PC-9 (cell line): ENCODE measurements around the gene CSNK1D. TPM values are rescaled to one million over a fixed set of nuclear protein-coding genes. Genes with fewer than 3 reads are reported as not detected.
A peak's percentile ranks its signal among the peaks of the same experiment; 100 is the strongest.

Source experiments
- BruUV-seq: library from RNA; stranded (reverse); fragments of 400-500 nt; replicated peaks from 2 replicates; lab custom pipeline; 2021; lab: Mats Ljungman, UMichigan
- CTCF ChIA-PET: fragments of 300-600 bp; sonication (Branson Sonifier 250); formaldehyde crosslinking; loops from one replicate; lab custom pipeline; 2022; ENCODE audit warnings: antibody characterized with exemption; lab: Charles Lee
- POLR2A ChIA-PET: fragments of 300-600 bp; sonication (Branson Sonifier 250); formaldehyde crosslinking; loops from one replicate; lab custom pipeline; 2022; ENCODE audit warnings: antibody characterized with exemption; ENCODE audit not compliant: unreplicated experiment; lab: Charles Lee
- DNase-seq, 2 experiments: peaks; one replicate each; pipeline versions ENCODE4 v3.0.0 to v3.0.0-alpha.2; 2015 to 2022; ENCODE audit warnings: mixed read lengths in 1 of 2
- H2AFZ ChIP-seq: fragments of 200-600 bp; sonication (generic); 2 replicates; pipeline ENCODE4 v1.8.1; 2017; ENCODE audit warnings: antibody characterized with exemption
- H3F3A ChIP-seq: fragments of 200-600 bp; sonication (generic); 2 replicates; pipeline ENCODE4 v1.8.1; 2017; ENCODE audit warnings: antibody characterized with exemption, mild to moderate bottlenecking, low read depth; ENCODE audit not compliant: insufficient read depth
- H3K27ac ChIP-seq: fragments of 200-600 bp; sonication (generic); 2 replicates; pipeline ENCODE4 v1.6.1; 2016; ENCODE audit warnings: mixed run types
- H3K27me3 ChIP-seq: fragments of 200-600 bp; sonication (generic); 2 replicates; pipeline ENCODE4 v1.6.1; 2016; ENCODE audit warnings: low read depth, mixed run types; ENCODE audit not compliant: insufficient read depth
- H3K36me3 ChIP-seq: fragments of 200-600 bp; sonication (generic); 2 replicates; pipeline ENCODE4 v1.6.1; 2016; ENCODE audit warnings: low read depth, mixed run types
- H3K4me1 ChIP-seq: fragments of 200-600 bp; sonication (generic); replicated peaks from 2 replicates; pipeline ENCODE4 v1.6.1; 2016; ENCODE audit warnings: mixed run types; ENCODE audit not compliant: insufficient read depth
- H3K4me2 ChIP-seq: fragments of 200-600 bp; sonication (generic); 2 replicates; pipeline ENCODE4 v1.6.1; 2017; ENCODE audit warnings: mixed run types
- H3K4me3 ChIP-seq: fragments of 200-600 bp; sonication (generic); 2 replicates; pipeline ENCODE4 v1.6.1; 2016; ENCODE audit warnings: mixed run types
- H3K79me2 ChIP-seq: fragments of 200-600 bp; sonication (generic); 2 replicates; pipeline ENCODE4 v1.6.1; 2017; ENCODE audit warnings: low read depth, mixed run types
- H3K9me2 ChIP-seq: fragments of 200-600 bp; sonication (generic); 2 replicates; pipeline ENCODE4 v1.8.1; 2017; ENCODE audit warnings: mild to moderate bottlenecking; ENCODE audit not compliant: insufficient read depth
- H3K9me3 ChIP-seq: fragments of 200-600 bp; sonication (generic); 2 replicates; pipeline ENCODE4 v1.8.1; 2016; ENCODE audit warnings: low read depth; ENCODE audit not compliant: insufficient read depth
- H4K20me1 ChIP-seq: fragments of 200-600 bp; sonication (generic); 2 replicates; pipeline ENCODE4 v1.8.1; 2017; ENCODE audit not compliant: insufficient read depth
- EZH2 ChIP-seq: fragments of 200-600 bp; sonication (generic); IDR thresholded peaks from 2 replicates; pipeline ENCODE4 v1.8.0; 2017; ENCODE audit warnings: antibody characterized with exemption, low read depth
- intact Hi-C: fragments of 100-400 bp; cut with micrococcal nuclease; formaldehyde crosslinking; loops from one replicate; pipeline ENCODE4 v1.10.0; 2022; ENCODE audit not compliant: unreplicated experiment
- total RNA-seq: library from RNA; stranded (reverse); gene quantifications from 2 replicates; pipeline ENCODE4 v1.2.3, GENCODE V29; 2021
- TF ChIP-seq, protein P1 (sequence below): fragments of 200-600 bp; sonication (generic); conservative IDR thresholded peaks from 2 replicates; pipeline ENCODE4 v1.6.1; 2017; ENCODE audit warnings: mixed run types, antibody characterized with exemption, mild to moderate bottlenecking, moderate library complexity

The CSNK1D gene
- total RNA-seq, 1 experiment from 2014 or later = 181 TPM

DNA sequence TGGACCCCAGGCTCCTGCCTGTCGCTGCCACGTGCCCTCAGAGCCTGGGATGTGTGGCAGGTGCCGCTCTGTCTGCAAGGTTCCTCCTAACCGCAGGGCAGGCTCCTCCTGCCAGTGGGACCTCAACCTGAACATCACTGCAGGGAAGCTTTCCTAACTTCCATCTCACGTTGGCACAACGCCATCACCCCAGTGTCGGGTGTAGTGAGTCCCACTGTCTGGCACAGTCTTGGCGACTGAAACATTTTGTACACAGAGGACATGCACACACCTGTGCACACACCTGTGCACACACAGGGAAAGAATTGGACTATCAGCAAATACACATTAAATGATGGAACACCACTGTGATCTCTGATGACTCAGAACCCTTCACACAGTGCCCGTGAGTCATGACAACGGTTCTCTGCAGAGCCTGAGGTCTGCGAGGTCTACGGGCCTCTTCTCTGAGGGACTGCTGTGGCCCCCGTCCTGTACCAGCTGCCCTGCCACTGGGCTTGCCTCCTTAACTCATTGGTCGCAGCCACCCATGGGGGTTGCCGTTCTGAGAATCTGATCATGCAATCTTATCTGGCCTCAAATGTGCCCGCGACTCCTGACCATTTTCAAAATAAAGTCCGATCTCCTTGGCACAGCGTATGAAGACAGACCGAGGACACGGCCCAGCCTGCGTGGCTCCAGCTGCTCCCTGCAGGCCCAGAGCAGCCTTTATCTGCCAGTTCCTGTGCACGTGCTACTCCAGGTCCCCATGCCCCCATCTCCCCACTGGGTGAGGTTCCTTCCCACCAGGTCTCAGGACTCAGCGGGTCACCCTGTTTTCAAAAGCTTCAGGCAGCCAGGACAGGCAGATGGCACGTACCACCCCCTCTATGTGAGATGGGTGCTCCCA lies 68.4 kb downstream of the CSNK1D start:
- POLR2A ChIA-PET = interaction anchor here (0.6 kb wide), 2 partner anchors 128 to 129 kb away, joined by 3 to 6 read pairs; partner anchors contain the start of gene SECTM1
- peak; percentile 40 to 72 for DNase-seq
- Histone ChIP-seq H3K79me2 (0 out of 2 replicates have a peak, but pooled peaks cover 4% of the 10 kb centered on the region), H3K4me2 (peak overlapping the region; percentile 66), H3K27ac (peak overlapping the region; percentile 82), H4K20me1 (no peaks in the 10 kb centered on the region), H3K27me3 (no peaks in the 10 kb centered on the region), H3K9me3 (no peaks in the 10 kb centered on the region), H3K36me3 (no peaks in the 10 kb centered on the region), H3K4me1 (peaks cover 28% of the 10 kb centered on the region), H3F3A (peaks cover 28% of the 10 kb centered on the region), H3K4me3 (peak overlapping the region; percentile 13; the same call in 1 of the 2 replicates), H2AFZ (no peak overlapping the region), H3K9me2 (no peaks in the 10 kb centered on the region)
- CTCF ChIA-PET = interaction anchor here (1.2 kb wide), 1 partner anchor 29 kb away, joined by 8 read pairs; no protein-coding TSS in a partner anchor
- TF ChIP-seq EZH2 = no peak
- TF ChIP-seq, protein P1, sequence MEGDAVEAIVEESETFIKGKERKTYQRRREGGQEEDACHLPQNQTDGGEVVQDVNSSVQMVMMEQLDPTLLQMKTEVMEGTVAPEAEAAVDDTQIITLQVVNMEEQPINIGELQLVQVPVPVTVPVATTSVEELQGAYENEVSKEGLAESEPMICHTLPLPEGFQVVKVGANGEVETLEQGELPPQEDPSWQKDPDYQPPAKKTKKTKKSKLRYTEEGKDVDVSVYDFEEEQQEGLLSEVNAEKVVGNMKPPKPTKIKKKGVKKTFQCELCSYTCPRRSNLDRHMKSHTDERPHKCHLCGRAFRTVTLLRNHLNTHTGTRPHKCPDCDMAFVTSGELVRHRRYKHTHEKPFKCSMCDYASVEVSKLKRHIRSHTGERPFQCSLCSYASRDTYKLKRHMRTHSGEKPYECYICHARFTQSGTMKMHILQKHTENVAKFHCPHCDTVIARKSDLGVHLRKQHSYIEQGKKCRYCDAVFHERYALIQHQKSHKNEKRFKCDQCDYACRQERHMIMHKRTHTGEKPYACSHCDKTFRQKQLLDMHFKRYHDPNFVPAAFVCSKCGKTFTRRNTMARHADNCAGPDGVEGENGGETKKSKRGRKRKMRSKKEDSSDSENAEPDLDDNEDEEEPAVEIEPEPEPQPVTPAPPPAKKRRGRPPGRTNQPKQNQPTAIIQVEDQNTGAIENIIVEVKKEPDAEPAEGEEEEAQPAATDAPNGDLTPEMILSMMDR = no peak
- BruUV-seq = no TSS peak
- intact Hi-C loops = loop anchor here (5.0 kb wide), 1 partner anchor 37 kb away; no protein-coding TSS in a partner anchor

DNA sequence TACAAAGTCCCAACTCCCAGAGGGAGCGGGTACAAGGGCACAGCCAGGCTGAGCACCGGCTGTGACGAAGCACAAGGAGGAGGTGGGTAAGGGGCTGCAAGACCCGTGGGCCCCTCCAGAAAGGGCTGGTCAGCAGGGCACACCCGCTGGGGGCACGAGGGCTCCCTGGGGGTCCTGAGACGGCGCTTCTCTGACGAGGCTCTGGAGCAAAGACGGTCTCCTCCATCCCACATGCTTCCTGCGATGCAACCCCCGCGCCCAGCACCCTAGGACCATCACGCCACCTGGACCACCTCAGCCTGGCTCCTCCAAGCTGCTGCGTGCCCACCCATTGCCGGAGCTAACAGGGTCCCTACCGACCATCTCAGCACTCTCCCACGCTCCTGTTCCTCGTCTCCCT lies 69.6 kb downstream of the CSNK1D start:
- TF ChIP-seq EZH2 = no peak
- TF ChIP-seq, protein P1 = no peak
- DNase-seq = no peak
- Histone ChIP-seq H3K4me2 (no peak overlapping the region), H3K9me3 (no peaks in the 10 kb centered on the region), H3K27ac (no peak overlapping the region), H3K9me2 (no peaks in the 10 kb centered on the region), H3K27me3 (no peaks in the 10 kb centered on the region), H4K20me1 (no peaks in the 10 kb centered on the region), H2AFZ (no peak overlapping the region), H3K4me1 (peaks cover 28% of the 10 kb centered on the region), H3K4me3 (no peak overlapping the region), H3F3A (peaks cover 28% of the 10 kb centered on the region), H3K79me2 (0 out of 2 replicates have a peak, but pooled peaks cover 4% of the 10 kb centered on the region), H3K36me3 (no peaks in the 10 kb centered on the region)
- BruUV-seq = no TSS peak
- intact Hi-C loops = no loop called here
- ChIA-PET CTCF (interaction anchor here (0.6 kb wide), 1 partner anchor 251 kb away, joined by 11 read pairs; no protein-coding TSS in a partner anchor), POLR2A (no interaction called here)

DNA sequence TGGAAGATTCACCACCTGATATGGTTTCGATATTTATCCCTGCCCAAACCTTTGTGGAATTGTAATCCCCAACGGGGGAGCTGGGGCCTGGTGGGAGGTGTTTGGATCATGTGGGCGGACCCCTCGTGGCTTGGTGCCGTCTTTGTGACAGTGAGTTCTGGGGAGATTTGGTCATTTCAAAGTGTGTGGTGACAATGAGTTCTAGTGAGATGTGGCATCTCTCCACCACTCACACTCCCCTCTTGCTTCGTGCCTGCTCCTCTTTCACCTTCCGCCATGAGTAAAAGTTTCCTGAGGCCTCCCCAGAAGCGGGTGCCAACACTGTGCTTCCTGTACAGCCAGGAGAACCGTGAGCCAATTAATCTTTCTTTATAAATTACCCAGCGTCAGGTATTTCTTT lies 70.5 kb downstream of the CSNK1D start:
- H4K20me1 ChIP-seq = no peaks in the 10 kb centered on the region
- no peaks in the 10 kb centered on the region for H3K27me3 ChIP-seq
- no peak for TF ChIP-seq EZH2
- TF ChIP-seq, protein P1 = no peak
- H3F3A ChIP-seq = peaks cover 28% of the 10 kb centered on the region
- no peaks in the 10 kb centered on the region for H3K9me2 ChIP-seq
- H2AFZ ChIP-seq = no peak overlapping the region
- no peak for DNase-seq
- H3K4me1 ChIP-seq = peaks cover 28% of the 10 kb centered on the region
- BruUV-seq = no TSS peak
- H3K9me3 ChIP-seq = no peaks in the 10 kb centered on the region
- H3K27ac ChIP-seq = no peak overlapping the region
- no peak overlapping the region for H3K4me3 ChIP-seq
- H3K4me2 ChIP-seq = no peak overlapping the region
- H3K79me2 ChIP-seq = 0 out of 2 replicates have a peak, but pooled peaks cover 4% of the 10 kb centered on the region
- intact Hi-C loops = no loop called here
- ChIA-PET POLR2A (no interaction called here), CTCF (no interaction called here)
- no peaks in the 10 kb centered on the region for H3K36me3 ChIP-seq
